ENCODE data around the gene PVALEF. TPM values are rescaled to one million over a fixed set of nuclear protein-coding genes. Genes with fewer than 3 reads are reported as not detected.
A peak's percentile ranks its signal among the peaks of the same experiment; 100 is the strongest.

Gene PVALEF
- total RNA-seq, 1 experiment from 2014 or later = not detected

- DNase-seq (ENCODE audit: low spot score) = no peak
Observed at GRCh38 chr17:81196505-81197408, 31.4 kb downstream of the PVALEF start.

GRCh38 chr17:81197409-81197795, 32.1 kb downstream of the PVALEF start:
- no peak for DNase-seq (ENCODE audit: low spot score)

DNA sequence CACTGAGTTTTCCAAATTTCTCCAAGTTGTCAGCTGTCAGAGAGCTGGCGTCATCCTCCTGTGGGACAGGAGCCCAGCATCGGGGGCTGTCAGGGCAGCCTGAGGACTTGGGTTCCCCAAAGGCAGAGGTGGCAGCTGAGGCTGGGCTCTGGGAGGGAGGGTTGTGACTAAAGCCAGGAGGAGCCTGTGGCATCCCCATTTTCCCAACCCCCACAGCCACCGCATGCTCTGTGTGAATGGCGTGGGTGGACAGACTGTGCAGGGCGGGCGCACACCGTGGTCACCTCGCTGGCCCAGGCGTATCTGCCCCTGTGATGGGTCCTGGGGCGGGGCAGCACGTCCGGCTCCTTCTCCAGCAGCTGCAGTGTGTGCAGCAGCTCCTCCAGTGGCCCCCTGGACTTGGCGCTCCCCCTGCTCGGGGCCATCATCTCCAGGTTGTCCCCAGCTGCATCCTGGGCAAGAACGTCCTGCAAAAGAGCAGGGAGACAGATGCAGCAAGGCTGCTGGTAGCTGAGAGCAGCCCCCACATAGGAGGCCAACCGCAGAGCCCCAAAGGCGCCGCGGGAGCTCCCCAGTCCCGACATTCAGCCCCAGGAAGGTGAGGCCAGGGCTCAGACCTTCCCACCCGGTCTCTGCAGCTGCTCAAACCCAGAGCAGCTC, 32.7 kb downstream of the PVALEF start:
- DNase-seq (ENCODE audit: low spot score) = no peak

- no peak for DNase-seq (ENCODE audit: low spot score)
Observed at GRCh38 chr17:81198826-81199481, 33.6 kb downstream of the PVALEF start.

GRCh38 chr17:81199482-81199830, 34.1 kb downstream of the PVALEF start:
- DNase-seq (ENCODE audit: low spot score) = no peak

GRCh38 chr17:81200201-81200600, 34.9 kb downstream of the PVALEF start:
- no peak for DNase-seq (ENCODE audit: low spot score)

- DNase-seq (ENCODE audit: low spot score) = peak; percentile 90
Observed at GRCh38 chr17:81200695-81201580, 35.6 kb downstream of the PVALEF start.

GRCh38 chr17:81202318-81202717, 37.0 kb downstream of the PVALEF start:
- no peak for DNase-seq (ENCODE audit: low spot score)

GRCh38 chr17:81203136-81203535, 37.8 kb downstream of the PVALEF start:
- DNase-seq (ENCODE audit: low spot score) = no peak

DNA sequence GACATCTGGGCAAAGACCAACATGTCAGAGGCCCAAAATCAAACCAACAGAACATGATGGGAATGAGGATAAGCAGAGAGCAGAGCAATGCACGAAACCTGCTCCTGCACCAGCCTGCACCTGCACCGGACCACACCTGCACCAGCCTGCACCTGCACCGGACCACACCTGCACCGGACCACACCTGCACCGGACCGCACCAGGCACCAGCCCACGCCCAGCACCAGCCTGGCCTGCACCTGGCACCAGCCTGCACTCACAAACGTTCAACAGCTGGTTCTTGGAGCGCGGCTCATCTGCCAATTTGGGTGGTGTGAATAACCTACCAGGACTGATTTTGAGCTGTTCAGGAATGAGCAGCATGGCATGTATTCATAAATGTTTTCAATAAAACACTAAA, 39.3 kb downstream of the PVALEF start:
- no peak for DNase-seq (ENCODE audit: low spot score)

DNA sequence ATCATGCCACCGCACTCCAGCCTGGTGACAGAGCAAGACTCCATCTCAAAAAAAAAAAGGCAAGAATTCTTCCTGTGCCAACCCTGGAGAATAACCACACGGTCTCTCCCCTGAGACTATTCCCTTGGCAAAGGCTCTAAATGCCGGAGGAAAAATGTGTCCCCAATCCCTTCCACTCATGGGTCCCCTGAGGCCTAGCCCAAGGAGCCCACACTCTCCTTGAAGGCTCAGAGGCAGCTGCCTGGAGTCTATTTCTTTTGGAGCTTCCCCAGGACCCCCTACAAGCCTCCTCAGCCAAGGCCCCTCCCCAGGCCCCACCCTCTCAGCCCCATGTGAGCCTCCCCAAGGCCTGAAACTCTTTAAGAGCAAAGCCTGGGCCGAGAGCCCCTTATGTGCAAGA, 40.9 kb downstream of the PVALEF start:
- no peak for DNase-seq (ENCODE audit: low spot score)

- DNase-seq (ENCODE audit: low spot score) = no peak
Observed at GRCh38 chr17:81206657-81207056, 41.4 kb downstream of the PVALEF start.

DNA sequence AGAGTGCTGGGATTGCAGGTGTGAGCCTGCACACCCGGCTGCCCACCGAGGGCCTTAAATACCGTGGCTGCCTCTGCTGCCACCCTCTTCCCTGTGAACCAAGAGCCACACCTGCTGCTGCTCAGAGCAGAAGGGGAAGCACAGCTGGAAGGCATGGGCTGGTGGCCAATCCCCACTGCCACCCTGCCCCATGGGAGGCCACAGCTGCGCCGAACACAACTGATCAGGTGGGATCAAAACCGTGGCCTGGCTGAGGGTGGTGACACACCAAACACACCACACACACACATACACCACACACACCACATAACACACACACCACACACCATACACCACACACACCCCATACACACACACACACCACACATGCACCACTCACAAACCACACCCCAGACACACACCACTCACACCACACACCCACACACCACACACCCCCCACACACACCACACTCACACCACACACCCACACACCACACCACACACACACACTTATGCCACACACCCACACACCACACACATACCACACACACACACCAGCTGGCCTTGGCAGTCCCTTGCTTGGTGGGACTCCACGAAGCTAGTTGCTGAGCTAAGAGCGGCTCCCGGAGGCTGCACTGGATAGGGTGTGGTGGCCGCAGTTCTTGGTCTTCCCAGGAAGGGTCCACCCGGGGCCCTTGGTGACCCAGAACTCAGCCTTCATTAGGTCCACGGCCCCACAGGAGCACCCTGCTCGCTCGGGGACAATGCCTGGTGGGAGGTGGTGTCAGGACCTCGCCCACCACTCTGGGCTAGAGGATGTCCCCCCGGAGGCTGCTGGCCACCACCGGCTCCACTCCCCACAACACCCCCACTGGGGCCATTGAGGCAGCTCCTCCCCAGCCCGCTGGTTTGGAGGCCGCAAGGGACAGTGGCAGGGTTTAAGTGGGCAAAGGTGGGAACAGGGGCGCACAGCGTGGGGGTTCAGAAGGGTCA, 42.6 kb downstream of the PVALEF start:
- DNase-seq (ENCODE audit: low spot score) = no peak

GRCh38 chr17:81208651-81209050, 43.3 kb downstream of the PVALEF start:
- no peak for DNase-seq (ENCODE audit: low spot score)

DNA sequence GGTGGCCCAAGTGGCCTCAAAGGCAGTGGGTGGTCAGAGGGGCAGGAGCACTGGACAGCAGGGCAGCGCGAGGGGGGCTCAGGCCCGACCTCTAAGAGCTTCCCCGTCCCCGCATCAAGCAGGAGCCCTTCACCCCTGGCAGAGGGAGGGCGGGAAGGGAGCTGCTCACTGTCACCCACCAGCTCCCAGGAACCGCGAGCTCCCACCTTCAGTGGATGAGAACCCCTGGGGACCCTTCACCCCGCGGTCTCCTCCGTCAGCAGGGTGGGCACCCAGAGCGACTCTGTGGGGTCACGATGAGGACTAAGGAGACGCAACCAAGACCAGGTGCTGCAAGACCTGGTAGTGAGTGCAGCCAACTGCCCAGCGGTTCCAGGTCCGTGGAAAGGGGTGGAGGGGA, 43.8 kb downstream of the PVALEF start:
- DNase-seq (ENCODE audit: low spot score) = no peak

- no peak for DNase-seq (ENCODE audit: low spot score)
Observed at GRCh38 chr17:81210466-81210865, 45.2 kb downstream of the PVALEF start.

GRCh38 chr17:81210868-81211267, 45.6 kb downstream of the PVALEF start:
- DNase-seq (ENCODE audit: low spot score) = no peak

DNA sequence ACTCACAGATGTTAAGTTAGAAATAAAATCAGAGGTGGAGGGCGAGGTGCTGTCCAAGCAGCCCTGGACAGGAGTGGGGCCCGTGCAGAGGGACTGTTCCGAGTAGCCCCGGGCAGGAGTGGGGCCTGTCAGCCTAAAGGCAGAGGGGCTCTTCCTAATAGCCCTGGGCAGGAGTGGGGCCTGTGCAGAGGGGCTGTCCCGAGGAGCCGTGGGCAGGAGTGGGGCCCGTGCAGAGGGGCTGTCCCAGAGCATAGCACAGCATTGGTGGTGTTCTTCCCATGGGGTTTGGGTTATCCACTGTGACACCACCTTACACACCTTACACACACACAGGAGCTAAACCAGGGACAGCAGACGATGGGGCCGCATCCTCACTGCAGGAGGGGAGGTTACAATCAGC, 47.1 kb downstream of the PVALEF start:
- DNase-seq (ENCODE audit: low spot score) = no peak

GRCh38 chr17:81213978-81214377, 48.7 kb downstream of the PVALEF start:
- no peak for DNase-seq (ENCODE audit: low spot score)

- DNase-seq (ENCODE audit: low spot score) = no peak
Observed at GRCh38 chr17:81217491-81217890, 52.2 kb downstream of the PVALEF start.

Measured in HT-29 (cell line).